Heart right ventricle (tissue), 16 donors: Measurements from ENCODE around the gene CYP4F8. TPM values are rescaled to one million over a fixed set of nuclear protein-coding genes. Genes with fewer than 3 reads are reported as not detected.

Experiments
- ATAC-seq, 8 donors: fragments of 200-7000 bp; cut with Tn5 transposase; one replicate each; pipeline ENCODE4 v1.9.1; 2020; ENCODE audit warnings: mild to moderate bottlenecking in 8 of 8, moderate library complexity in 8 of 8, moderate number of reproducible peaks in 1 of 8
- DNase-seq, 2 donors: peaks; one replicate each; pipeline ENCODE4 v3.0.0-alpha.2; 2020
- H3K27ac ChIP-seq, 10 donors: fragments of 200-600 bp; sonication (generic) in 2 of 10; one replicate each; pipeline versions ENCODE4 v1.5.0 to v1.8.0; 2020 to 2022; ENCODE audit warnings: mild to moderate bottlenecking in 3 of 10
- H3K27me3 ChIP-seq, 7 donors: fragments of 200-600 bp; one replicate each; pipeline ENCODE4 v1.8.0; 2021 to 2022; ENCODE audit warnings: mild to moderate bottlenecking in 2 of 7
- H3K36me3 ChIP-seq, 9 donors: fragments of 200-600 bp; sonication (generic) in 1 of 9; one replicate each; pipeline versions ENCODE4 v1.5.0 to v1.8.0; 2020 to 2022; ENCODE audit warnings: mild to moderate bottlenecking in 2 of 9
- H3K4me1 ChIP-seq, 9 donors: fragments of 200-600 bp; sonication (generic) in 1 of 9; one replicate each; pipeline versions ENCODE4 v1.5.0 to v1.8.0; 2020 to 2022; ENCODE audit warnings: mild to moderate bottlenecking in 4 of 9
- H3K4me3 ChIP-seq, 10 donors: fragments of 200-600 bp; sonication (generic) in 2 of 10; one replicate each; pipeline versions ENCODE4 v1.5.0 to v1.8.0; 2020 to 2022; ENCODE audit warnings: mild to moderate bottlenecking in 7 of 10, moderate library complexity in 2 of 10
- H3K9me3 ChIP-seq, 11 donors: fragments of 200-600 bp in 10 of 11; sonication (generic) in 2 of 11; one replicate each; pipeline versions ENCODE4 v1.5.0 to v1.8.0; 2013 to 2022; ENCODE audit warnings: mild to moderate bottlenecking in 2 of 11, control low read depth in 1 of 11, moderate library complexity in 1 of 11
- WGBS, 2 donors: extraction: QIAGEN DNeasy Blood & Tissue Kit; methylation state at CpG; one replicate each; pipeline ENCODE4 v1.1.7; 2013; ENCODE audit warnings: inconsistent platforms in 1 of 2; 5-methylcytosine and 5-hydroxymethylcytosine counted together
- intact Hi-C, 10 donors: fragments of 100-400 bp; cut with DNase I; formaldehyde crosslinking; loops; one replicate each; pipeline versions ENCODE4 v1.11.1 to v1.14.2; 2022
- polyA plus RNA-seq, 2 donors: library from polyadenylated mRNA; stranded (reverse); fragments of 200-250 nt; gene quantifications; one replicate each; pipeline ENCODE4 v1.2.3, GENCODE V29; 2013
- total RNA-seq, 10 donors: library from RNA; stranded (reverse); fragmentation: NEBNext Ultra II Directional in 3 of 10; extraction: Animal tissue kit (Norgen Biotek cat#: 25700) in 3 of 10; gene quantifications; one replicate each; pipeline versions ENCODE4 v1.2.1 to v1.2.4, GENCODE V29; 2021 to 2023
- TF ChIP-seq, protein P1 (sequence below), 9 donors: fragments of 200-600 bp; sonication (generic) in 2 of 9; IDR thresholded peaks; one replicate each; pipeline versions ENCODE4 v1.5.0 to v1.8.0; 2021 to 2022; ENCODE audit warnings: antibody characterized with exemption in 9 of 9, mild to moderate bottlenecking in 5 of 9, moderate library complexity in 1 of 9
- donor health status: Arrhythmogenic right ventricular cardiomyopathy.
- donor health status: ischemic (EF 13 %, LVEDD 7.1; RV severe dilation, severe dysfunction).
- donor health status: healthy with polysubstance abuse.
- donor health status: DM: no; HTN: yes; CAD: no.
- donor health status: DM: no; HTN: no; CAD: no.
- donor health status: ischemic (EF 25% LVEDD 6.9; RV normal size, moderate dysfunction).
- donor health status: ischemic (EF 25% LVEDD 5.7; RV mildly dilated, moderate dysfunction).
- donor health status: healthy.
- donor health status: DM: yes; HTN: yes; CAD: no.
- donor health status: Ischemic cardiomyopathy.
- donor health status: ischemic (EF 35%, LVEDD 5.7; RV mildly dilated, moderate dysfunction).
- donor health status: nonischemic (EF 11% LVEDD 7.7; RV severe dilation, severe dysfunction).
- donor health status: DM: yes; HTN: yes; CAD: no.
- donor health status: PGD.
- donor health status: ischemic (EF 29% LVEDD 5.4; RV normal size, mild dysfunction).
- donor health status: nonischemic (EF 23%, LVEDD 6.1; RV moderate dilation, normal function).

The CYP4F8 gene
- total and polyA plus RNA-seq, 12 donors: not detected

DNA sequence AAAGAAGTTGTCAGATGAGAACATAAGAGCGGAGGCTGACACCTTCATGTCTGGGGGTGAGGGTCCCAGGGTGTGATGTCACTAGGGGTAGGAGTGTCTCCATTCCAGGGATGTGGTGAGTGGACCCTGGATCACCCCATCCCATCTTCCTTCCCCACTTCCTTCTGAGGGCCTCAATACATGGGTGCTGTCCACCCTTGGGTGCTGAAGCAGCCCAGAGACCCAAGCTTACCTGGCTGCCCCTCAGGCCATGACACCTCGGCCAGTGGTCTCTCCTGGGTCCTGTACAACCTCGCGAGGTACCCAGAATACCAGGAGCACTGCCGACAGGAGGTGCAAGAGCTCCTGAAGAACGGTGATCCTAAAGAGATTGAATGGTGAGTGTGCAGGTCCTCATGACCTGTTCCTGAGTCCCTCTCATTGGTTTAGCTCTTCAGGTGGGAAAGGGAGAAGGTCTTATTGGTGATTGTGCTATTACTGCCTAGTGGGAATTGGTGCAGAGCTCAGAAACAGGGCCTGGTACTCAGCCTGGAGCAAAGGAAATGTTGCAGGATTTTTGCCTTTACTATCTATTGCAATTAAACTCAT is 37.7 kb upstream of the CYP4F8 start:
- TF ChIP-seq, protein P1, sequence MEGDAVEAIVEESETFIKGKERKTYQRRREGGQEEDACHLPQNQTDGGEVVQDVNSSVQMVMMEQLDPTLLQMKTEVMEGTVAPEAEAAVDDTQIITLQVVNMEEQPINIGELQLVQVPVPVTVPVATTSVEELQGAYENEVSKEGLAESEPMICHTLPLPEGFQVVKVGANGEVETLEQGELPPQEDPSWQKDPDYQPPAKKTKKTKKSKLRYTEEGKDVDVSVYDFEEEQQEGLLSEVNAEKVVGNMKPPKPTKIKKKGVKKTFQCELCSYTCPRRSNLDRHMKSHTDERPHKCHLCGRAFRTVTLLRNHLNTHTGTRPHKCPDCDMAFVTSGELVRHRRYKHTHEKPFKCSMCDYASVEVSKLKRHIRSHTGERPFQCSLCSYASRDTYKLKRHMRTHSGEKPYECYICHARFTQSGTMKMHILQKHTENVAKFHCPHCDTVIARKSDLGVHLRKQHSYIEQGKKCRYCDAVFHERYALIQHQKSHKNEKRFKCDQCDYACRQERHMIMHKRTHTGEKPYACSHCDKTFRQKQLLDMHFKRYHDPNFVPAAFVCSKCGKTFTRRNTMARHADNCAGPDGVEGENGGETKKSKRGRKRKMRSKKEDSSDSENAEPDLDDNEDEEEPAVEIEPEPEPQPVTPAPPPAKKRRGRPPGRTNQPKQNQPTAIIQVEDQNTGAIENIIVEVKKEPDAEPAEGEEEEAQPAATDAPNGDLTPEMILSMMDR (IDR thresholded peaks at IDR 0.05): no peak
- no peaks in the 10 kb centered on the region for H3K36me3 ChIP-seq
- H3K27me3 ChIP-seq: peaks cover 0 to 28% (median 19%) of the 10 kb centered on the region in 7 donors
- WGBS, 2 donors: 62 to 63% methylated on average over 6 of the region's 6 CpGs
- ATAC-seq: no peak
- H3K4me3 ChIP-seq: no peak overlapping the region
- no peak for DNase-seq
- H3K27ac ChIP-seq: no peak overlapping the region
- no peaks in the 10 kb centered on the region for H3K9me3 ChIP-seq
- H3K4me1 ChIP-seq: no peaks in the 10 kb centered on the region
- intact Hi-C loops: no loop called here

DNA sequence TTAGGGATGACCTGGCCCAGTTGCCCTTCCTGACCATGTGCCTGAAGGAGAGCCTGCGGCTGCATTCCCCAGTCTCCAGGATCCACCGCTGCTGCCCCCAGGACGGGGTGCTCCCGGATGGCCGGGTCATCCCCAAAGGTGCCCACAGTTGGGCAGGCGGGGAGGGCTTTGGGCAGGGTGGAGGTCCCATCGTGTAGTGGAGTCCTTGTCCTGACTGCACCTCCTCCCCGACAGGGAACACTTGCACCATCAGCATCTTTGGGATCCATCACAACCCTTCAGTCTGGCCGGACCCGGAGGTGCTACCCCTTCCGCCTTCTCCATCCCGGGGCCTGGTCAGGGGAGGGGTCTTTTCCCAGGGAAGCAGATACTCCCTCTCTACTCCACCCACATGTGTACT is 31.7 kb upstream of the CYP4F8 start:
- DNase-seq (no peak), ATAC-seq (no peak)
- H3K27me3 ChIP-seq: peaks cover 0 to 65% (median 43%) of the 10 kb centered on the region in 7 donors
- intact Hi-C loops: loop anchor here in 1 of 10 donors (5.0 kb wide), 1 partner anchor 284 kb away; no protein-coding TSS in a partner anchor
- H3K27ac ChIP-seq: no peak overlapping the region
- no peak overlapping the region for H3K4me3 ChIP-seq
- TF ChIP-seq, protein P1 (IDR thresholded peaks at IDR 0.05): no peak
- no peaks in the 10 kb centered on the region for H3K36me3 ChIP-seq
- peaks cover 0 to 13% (median 0%) of the 10 kb centered on the region in 9 donors for H3K4me1 ChIP-seq
- 70 to 82% methylated on average over 12 of the region's 12 CpGs for WGBS, 2 donors
- no peaks in the 10 kb centered on the region for H3K9me3 ChIP-seq

DNA sequence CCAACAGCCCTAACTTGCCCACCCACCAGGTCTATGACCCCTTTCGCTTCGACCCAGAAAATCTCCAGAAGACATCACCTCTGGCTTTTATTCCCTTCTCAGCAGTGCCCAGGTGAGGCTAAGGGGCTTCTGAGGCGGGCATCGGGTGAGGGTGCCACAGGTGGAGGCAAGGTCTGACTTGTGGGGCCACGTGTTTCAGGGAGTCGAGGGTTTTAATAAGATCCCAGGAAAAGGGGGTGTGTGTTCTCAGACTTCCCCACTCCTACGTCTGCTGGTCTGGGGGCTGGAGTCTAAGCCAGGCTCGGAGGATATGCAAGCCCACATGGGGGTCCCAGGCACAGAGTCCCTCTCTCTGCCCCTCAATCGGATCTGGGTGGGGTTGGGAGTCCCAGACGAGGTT is 30.9 kb upstream of the CYP4F8 start:
- Histone ChIP-seq H3K27me3 (peaks cover 0 to 65% (median 44%) of the 10 kb centered on the region in 7 donors), H3K36me3 (no peaks in the 10 kb centered on the region), H3K9me3 (no peaks in the 10 kb centered on the region), H3K4me1 (peaks cover 0 to 14% (median 0%) of the 10 kb centered on the region in 9 donors), H3K4me3 (no peak overlapping the region), H3K27ac (no peak overlapping the region)
- ATAC-seq (peak in 1 of 8 donors; percentile 50), DNase-seq (no peak)
- WGBS, 2 donors: 35 to 43% methylated on average over 10 of the region's 10 CpGs
- TF ChIP-seq, protein P1 (IDR thresholded peaks at IDR 0.05): no peak
- intact Hi-C loops: loop anchor here in 1 of 10 donors (5.0 kb wide), 1 partner anchor 283 kb away; no protein-coding TSS in a partner anchor

DNA sequence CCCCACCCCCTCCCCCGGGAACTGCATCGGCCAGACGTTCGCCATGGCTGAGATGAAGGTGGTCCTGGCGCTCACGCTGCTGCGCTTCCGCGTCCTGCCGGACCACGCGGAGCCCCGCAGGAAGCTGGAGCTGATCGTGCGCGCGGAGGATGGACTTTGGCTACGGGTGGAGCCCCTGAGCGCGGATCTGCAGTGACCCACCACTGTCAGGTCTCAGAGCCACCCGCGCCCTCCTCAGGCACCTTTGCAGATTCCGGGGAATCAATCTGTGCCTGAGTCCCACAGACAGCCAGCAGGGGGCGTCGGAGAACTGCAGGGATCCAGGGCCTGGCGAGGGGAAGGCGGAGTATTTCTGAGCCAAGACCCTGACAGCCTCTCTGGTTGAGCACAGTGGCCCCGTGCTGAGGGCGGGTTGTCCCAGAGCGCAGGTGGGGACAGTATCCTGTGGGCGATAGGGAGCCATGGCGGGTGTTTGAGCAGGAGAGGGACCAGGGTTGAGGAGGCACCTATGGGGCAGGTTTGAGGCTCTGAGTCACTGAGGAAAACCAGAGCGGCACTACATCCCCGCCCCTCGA is 30.4 kb upstream of the CYP4F8 start:
- intact Hi-C loops: loop anchor here in 1 of 10 donors (5.0 kb wide), 1 partner anchor 283 kb away; no protein-coding TSS in a partner anchor

More for the DNA sequence above, 30.4 kb upstream of the CYP4F8 start:
- TF ChIP-seq, protein P1 (IDR thresholded peaks at IDR 0.05): peak; percentile 59 to 92 (median 84)
- H3K36me3 ChIP-seq: no peaks in the 10 kb centered on the region
- peaks cover 0 to 14% (median 0%) of the 10 kb centered on the region in 9 donors for H3K4me1 ChIP-seq
- DNase-seq (peak; percentile 70 to 83), ATAC-seq (peak; percentile 66 to 90 (median 76))
- peaks cover 0 to 64% (median 46%) of the 10 kb centered on the region in 7 donors for H3K27me3 ChIP-seq
- no peaks in the 10 kb centered on the region for H3K9me3 ChIP-seq
- H3K27ac ChIP-seq: no peak overlapping the region
- no peak overlapping the region for H3K4me3 ChIP-seq
- 8 to 10% methylated on average over 35 of the region's 35 CpGs for WGBS, 2 donors
